GM11168 (cell line): ENCODE measurements around the gene TMPRSS11D.

Experiments used
- in situ Hi-C: fragments of 300-500 bp; cut with MboI; formaldehyde crosslinking; loops from one replicate; pipeline ENCODE4 v1.12.0; 2022; ENCODE audit warnings: low sequenced_read_pairs; ENCODE audit not compliant: unreplicated experiment

TMPRSS11D gene

GRCh38 chr4:67892253-67892652 is 8.5 kb upstream of the TMPRSS11D start:
- in situ Hi-C loops: no loop called here

GRCh38 chr4:67891645-67892044 is 7.8 kb upstream of the TMPRSS11D start:
- in situ Hi-C loops: no loop called here

DNA sequence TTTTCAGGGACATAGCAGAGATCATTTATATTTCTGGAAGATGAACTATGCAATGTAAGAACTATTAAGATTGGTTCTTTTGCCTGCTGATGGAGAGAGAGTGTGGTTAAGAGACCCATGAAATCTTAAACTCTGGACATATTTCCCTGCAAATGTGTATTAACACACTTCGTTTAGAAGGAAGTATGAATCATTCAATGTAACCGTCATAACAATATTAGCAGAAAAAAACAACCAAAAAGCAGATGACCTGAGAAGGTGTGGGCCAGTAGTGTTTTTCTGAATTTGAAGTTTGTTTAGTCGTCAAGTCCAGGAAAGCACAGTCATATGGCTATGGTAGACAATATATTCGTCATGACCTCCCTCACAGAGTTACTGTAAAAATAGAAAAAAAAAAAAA is 2.5 kb upstream of the TMPRSS11D start:
- in situ Hi-C loops: no loop called here

- in situ Hi-C loops: no loop called here
Observed at GRCh38 chr4:67885762-67886161, 2.0 kb upstream of the TMPRSS11D start.

GRCh38 chr4:67884701-67885100 is 899 bp upstream of the TMPRSS11D start:
- in situ Hi-C loops: no loop called here

- in situ Hi-C loops: no loop called here
Observed at GRCh38 chr4:67883458-67883857, 344 bp downstream of the TMPRSS11D start.

DNA sequence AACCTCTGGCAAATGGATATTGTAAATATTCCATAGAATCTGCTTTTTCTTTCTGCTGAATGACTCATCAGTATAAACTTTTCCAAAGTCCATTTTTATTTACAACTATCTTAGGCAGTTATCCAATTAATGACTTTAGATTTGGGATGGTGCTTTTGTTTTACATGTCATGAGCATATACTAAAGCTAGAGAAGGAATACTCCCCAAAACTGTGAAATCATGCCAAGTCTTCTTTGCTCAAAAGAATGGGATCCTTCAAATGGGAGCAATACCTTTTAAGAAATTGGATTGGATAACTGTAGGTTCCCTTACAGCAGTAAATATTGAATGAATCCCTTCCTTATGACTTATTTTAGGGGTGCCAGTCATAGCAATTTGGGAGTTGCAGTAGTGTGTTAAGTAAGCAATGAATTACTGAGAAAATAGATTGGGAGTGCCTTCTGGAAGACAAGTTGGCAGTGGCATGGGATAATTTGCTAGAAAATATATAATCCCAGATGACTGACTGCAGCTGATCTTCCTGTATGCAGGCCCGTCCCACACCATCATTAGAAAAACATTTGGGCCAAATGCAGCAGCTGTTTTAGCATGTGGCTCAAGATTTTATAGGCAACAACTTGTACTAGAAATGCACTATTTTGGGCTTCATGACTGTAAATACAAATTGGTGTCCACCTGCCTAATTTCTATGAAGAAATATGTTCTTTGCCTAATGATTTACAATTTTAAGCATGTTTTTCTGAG is 2.8 kb downstream of the TMPRSS11D start:
- in situ Hi-C loops: no loop called here

GRCh38 chr4:67879486-67879885 is 4.3 kb downstream of the TMPRSS11D start:
- in situ Hi-C loops: no loop called here

GRCh38 chr4:67877086-67877485 is 6.7 kb downstream of the TMPRSS11D start:
- in situ Hi-C loops: no loop called here

DNA sequence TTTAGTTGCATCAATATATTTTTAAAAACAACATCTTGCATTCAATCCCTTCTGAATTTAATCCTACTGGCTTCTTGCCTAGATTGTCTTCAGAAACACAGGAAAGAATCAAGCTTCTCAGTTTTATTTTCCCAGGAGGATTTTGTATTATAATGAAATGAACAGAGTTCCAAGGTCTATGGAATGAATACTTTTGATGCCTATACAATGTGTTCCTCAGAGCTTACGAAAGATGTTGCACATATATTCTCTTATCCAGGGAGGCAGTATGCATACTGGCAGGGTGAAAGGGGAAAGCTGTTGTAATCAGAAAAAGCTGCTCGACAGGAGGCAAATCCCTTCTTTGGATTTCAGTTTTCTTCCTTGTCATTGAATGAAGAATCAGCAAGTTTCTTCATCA is 8.8 kb downstream of the TMPRSS11D start:
- in situ Hi-C loops: no loop called here

GRCh38 chr4:67873116-67873515 is 10.7 kb downstream of the TMPRSS11D start:
- in situ Hi-C loops: no loop called here

DNA sequence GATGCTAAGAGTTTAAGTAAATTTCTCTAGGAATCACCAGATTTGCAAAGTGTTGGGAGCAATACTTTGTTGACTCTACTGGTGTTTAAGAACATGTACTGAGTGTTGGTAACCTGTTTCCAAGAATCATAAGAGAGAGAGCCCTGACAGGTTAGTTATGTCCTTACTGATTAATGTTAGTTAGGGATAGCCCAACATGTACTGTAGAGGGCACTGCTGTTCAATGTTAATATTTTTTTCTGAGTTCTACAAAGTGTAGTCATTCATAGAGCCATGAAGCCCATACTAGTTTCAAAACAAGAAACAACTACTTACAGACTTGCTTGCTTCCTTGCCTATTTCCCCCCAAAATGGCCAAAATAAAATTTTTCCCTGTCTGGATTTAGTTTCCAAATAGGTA is 11.9 kb downstream of the TMPRSS11D start:
- in situ Hi-C loops: no loop called here

DNA sequence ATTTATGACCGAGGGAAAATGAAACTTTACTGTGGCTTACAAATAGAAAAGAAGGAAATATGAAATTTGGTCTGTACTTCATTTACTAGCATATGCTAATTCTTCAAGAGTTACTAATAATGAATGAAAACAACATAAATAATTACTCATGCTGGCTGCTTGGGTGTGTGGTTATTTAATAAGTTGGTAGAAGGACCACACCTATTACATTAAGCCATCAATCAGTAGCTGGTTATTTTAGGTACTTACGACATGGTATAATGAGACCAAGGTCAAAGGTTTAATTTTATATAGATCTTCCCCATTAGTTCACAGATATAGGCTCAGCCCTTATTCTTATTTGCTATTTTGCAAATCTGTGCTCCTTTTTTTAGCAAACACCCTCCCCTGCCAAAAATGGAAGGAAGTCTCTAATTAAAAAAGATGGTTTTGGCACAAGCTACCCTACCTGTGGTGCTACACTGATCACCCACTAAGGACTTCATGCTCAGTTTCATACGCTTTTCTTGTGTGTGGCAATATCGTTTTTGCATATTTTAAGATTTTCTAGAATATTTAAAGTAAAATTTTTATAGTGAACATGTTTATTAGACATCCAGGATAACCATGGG is 14.1 kb downstream of the TMPRSS11D start:
- in situ Hi-C loops: no loop called here

DNA sequence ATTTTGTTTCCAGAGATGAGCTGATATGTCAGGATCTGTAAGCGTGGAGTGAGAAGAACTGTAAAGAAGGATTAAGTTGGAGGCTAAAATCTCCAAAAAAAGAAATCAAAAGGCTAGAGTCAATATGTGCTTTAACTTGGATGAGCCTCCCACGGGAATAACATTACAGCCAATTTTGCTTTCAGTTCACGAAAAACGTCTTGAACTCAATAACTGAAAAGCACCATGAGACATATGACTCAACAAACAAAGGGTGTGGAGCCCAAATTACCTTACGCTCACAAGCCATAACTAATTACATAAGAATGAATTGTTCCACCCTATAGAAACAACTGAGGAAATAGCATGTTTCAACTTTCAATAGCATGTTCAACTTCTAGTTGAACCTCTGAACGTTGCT is 22.3 kb downstream of the TMPRSS11D start:
- in situ Hi-C loops: no loop called here

DNA sequence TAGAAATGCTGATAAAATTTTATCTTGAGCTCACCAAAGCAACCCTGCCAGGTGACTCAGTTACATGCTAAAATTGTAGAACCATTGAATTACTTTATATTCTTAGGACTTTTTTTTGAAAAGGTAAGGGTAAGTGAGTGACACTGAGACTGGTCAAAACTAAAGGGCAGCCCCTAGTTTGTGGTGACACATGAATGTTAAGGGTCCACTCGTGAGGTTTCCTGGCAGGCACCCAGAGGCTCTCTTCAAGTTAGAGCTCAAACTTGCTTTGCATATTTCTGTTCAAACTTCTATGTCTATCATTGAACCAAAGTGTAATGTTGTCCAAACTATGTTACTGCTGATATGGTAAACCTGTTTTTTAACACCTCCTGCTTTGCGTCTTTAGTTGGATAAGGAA is 30.5 kb downstream of the TMPRSS11D start:
- in situ Hi-C loops: no loop called here

GRCh38 chr4:67820903-67821302 is 62.9 kb downstream of the TMPRSS11D start:
- in situ Hi-C loops: no loop called here

DNA sequence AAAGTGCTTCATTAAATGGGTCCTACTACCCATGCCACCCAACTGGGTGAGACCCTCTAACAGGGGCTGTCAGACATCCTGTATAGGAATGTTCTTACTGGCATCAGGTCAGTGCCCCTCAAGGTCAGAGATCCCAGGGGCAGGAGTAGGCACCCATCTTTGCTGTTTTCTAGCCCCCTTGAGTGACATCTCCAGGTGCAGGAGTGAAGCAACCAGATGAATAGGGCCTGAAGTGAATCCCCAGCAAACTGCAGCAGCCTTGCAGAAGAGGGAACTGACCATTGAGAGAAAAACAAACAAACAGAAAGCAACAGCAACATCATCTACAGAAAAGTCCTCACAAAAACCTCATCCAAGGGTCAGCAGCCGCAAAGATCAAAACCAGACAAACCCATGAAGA is 73.8 kb downstream of the TMPRSS11D start:
- in situ Hi-C loops: no loop called here

- in situ Hi-C loops: no loop called here
Observed at GRCh38 chr4:67809502-67809901, 74.3 kb downstream of the TMPRSS11D start.

DNA sequence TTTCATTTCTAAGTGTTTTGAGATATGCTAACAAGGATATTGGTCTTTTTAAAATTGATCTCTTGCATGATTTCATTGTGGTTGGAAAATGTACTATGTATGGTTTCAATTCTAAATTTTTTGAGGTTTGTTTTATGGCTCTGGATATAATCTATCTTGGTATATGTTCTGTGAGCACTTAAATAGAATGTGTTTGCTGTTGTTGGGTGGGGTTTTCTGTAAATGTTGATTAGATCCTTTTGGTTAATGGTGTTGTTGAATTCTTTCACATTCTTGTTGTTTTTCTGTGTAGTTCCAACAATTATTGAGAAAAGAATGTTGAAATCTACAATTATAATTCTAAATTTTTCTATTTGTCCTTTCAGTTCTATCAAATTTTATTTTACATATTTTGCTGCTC is 87.0 kb downstream of the TMPRSS11D start:
- in situ Hi-C loops: no loop called here

DNA sequence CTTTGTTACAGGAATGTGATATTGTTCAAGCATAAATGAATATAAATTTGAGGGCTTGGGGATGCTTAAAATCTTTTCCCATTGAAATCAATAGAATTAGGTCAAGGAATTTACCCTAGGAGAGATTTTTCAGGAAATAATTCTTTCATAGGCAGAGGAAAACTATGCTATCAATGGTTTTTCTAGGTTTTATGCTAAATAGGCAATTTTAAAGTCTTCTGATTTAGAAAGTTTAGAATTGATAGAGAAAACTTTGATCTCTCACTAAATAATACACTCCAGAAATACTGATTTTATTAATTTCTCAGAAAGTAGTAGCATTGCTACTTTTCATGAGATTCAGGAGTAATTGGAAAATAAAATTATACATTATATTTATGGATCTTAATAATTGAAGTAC is 93.1 kb downstream of the TMPRSS11D start:
- in situ Hi-C loops: no loop called here

DNA sequence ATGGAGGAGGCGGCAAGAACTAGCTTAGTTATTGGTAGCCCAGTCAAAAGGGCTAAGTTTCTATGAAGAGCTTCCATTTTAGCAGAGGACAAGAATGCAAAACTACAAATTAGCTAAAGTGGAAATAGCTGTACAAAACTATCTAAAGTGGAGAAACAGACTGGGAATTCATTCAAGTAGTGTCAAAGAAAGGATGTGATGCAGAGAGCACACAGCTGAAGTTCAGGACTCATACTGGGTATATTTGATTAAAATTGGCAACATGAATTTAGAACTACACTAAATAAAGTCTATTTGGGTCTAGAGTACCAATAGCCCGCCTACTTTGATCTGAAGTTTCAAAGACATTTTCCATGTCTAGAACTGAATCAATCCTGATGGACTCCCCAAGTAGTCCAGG is 96.5 kb downstream of the TMPRSS11D start:
- in situ Hi-C loops: no loop called here

DNA sequence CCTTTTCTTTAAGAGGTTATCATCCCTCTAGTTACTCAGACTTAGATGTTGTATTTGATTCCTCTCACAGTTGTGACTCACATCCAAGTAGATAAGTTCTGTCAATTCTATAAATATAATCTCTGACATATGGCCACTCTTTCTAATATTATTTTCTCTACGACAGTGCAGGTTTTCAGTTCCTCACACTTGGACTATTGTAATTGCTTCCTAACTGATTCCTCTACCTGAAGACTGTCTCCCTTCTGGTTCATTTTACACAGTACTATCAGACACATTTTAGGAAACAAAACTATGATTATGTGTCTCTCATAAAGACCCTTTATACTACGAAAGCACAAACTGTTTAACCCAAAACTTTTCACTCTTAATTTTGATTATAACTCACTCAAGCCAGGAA is 98.3 kb downstream of the TMPRSS11D start:
- in situ Hi-C loops: no loop called here
